MM.1S (cell line): ENCODE measurements around the gene COPS8.

Experiments
- EZH2 ChIP-seq: fragments of 300-600 bp; sonication (generic); optimal IDR thresholded peaks from 2 replicates; pipeline ENCODE3; 2017; ENCODE audit warnings: low read depth, mild to moderate bottlenecking, antibody characterized with exemption, low read length, mixed read lengths
- EZH2phosphoT487 ChIP-seq: fragments of 300-600 bp; sonication (generic); IDR thresholded peaks from 2 replicates; pipeline ENCODE4 v1.6.1; 2018; ENCODE audit warnings: antibody characterized with exemption, low read length
- TF ChIP-seq, protein P1 (sequence below): fragments of 300-600 bp; sonication (generic); IDR thresholded peaks from 2 replicates; pipeline ENCODE4 v1.5.1; 2016; ENCODE audit warnings: antibody characterized with exemption, low read length, mixed read lengths

DNA sequence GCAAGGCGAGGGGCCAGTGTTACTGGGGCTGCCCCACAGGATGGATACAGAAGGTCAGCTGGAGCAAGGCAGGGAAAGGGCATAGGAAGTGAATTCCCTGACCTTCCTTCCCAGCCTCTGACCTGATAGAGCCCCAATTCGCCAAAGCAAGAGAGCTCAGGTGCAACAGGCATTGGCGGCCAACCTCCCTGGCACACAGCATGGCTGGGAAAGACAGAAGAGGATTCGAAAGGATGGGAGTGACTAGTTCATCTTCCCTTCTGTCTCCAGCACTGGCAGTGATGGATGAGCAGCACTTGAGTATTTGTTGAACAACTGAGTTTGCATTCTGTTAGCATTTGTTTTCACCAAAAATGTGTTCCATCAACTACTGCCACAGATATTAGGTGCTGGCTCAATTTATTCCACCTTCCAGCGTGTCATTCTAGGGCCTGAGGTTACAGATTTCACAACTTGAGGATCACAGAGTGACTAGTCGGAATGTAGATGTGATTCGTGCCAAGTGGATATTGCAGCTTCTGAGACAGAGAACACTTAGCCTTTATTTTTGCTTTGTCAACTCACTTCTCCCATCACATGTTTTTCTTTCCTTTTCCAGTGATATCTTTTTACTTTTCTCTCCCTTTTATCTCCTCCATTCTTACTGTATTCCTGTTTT, 6.2 kb downstream of the COPS8 start:
- TF ChIP-seq, protein P1, sequence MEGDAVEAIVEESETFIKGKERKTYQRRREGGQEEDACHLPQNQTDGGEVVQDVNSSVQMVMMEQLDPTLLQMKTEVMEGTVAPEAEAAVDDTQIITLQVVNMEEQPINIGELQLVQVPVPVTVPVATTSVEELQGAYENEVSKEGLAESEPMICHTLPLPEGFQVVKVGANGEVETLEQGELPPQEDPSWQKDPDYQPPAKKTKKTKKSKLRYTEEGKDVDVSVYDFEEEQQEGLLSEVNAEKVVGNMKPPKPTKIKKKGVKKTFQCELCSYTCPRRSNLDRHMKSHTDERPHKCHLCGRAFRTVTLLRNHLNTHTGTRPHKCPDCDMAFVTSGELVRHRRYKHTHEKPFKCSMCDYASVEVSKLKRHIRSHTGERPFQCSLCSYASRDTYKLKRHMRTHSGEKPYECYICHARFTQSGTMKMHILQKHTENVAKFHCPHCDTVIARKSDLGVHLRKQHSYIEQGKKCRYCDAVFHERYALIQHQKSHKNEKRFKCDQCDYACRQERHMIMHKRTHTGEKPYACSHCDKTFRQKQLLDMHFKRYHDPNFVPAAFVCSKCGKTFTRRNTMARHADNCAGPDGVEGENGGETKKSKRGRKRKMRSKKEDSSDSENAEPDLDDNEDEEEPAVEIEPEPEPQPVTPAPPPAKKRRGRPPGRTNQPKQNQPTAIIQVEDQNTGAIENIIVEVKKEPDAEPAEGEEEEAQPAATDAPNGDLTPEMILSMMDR = no peak
- TF ChIP-seq EZH2 (no peak), EZH2phosphoT487 (no peak)
